NCI-H446 (cell line): ENCODE measurements around the gene MEGF6.

Experiments used
- DNase-seq, 2 experiments: peaks; one replicate each; lab custom pipeline; 2025; lab: John Stamatoyannopoulos, UW

MEGF6 gene

GRCh38 chr1:3540876-3541275, 70.4 kb downstream of the MEGF6 start:
- no peak for DNase-seq

DNA sequence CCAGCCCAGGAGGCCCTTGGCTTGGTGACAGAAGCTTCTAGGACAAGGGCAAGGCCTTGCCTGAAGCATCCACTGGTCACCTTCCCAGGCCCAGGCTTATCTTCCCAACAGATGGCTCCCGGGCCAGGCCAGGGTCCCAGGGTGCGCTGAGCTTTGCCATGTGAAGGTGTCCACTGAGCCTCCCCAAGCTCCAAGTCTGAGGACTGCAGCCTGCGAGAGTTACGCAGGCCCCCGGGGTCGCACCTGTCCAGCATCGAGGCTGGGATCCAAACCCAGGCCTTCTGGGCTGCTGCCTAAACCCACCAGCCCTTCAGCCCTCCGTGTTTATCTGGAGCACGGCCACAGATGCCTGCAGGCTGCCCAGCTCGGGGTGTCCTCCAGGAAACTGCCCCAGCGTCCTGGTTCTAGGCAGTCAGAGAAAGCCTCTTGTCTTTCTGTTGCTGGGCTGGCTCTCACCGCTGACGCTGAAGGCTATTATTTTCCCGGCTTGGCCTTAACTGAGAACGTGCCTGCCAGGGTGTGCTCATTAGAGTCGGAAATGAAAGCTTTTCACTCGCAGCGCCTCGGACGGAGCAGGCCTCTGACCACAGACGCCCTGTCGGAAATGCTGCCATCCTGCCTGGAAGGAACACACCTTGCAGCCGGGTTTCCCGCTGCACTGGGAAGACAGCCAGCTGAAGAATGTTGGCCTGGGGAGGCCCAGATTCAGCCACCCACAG, 71.4 kb downstream of the MEGF6 start:
- no peak for DNase-seq

GRCh38 chr1:3537359-3537758, 73.9 kb downstream of the MEGF6 start:
- no peak for DNase-seq

DNA sequence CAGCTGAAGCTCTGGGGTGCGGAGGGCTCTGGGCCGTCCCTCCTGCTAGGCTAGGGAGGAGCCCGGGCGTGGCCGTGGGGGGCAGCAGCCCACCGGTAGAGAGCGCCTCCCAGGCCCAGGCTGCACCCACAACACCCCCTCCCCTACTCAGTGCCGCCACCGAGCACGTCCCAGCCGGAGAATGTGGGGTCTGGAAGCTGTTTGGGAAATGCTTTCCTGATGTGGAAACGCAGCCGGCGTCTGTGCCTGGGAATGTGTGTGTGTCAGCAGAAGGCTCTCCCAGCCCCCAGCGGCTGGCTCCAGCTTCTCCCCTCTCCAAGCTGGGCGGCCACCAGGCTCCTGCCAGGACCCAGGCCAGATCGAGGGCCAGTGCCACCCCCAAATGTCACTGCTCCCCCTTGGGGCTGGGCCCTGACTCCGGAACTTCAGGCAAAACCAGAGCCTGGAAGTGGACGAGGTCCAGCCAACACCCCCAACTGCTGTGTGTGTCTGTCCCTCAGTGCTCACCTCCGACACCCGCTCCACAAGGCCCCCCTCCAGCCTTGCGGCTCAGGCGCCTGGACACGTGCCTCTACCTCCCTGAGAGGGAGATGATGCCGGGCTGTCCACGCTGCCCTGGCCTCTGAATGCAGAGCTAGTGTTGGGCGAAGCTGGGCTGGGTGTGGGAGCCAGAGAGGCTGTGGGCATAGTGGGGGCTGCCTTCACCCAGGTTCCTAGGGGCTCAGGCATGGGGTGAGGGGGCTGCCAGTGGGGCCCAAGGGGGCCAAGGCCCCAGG, 74.7 kb downstream of the MEGF6 start:
- no peak for DNase-seq

GRCh38 chr1:3535732-3536131, 75.6 kb downstream of the MEGF6 start:
- no peak for DNase-seq

DNA sequence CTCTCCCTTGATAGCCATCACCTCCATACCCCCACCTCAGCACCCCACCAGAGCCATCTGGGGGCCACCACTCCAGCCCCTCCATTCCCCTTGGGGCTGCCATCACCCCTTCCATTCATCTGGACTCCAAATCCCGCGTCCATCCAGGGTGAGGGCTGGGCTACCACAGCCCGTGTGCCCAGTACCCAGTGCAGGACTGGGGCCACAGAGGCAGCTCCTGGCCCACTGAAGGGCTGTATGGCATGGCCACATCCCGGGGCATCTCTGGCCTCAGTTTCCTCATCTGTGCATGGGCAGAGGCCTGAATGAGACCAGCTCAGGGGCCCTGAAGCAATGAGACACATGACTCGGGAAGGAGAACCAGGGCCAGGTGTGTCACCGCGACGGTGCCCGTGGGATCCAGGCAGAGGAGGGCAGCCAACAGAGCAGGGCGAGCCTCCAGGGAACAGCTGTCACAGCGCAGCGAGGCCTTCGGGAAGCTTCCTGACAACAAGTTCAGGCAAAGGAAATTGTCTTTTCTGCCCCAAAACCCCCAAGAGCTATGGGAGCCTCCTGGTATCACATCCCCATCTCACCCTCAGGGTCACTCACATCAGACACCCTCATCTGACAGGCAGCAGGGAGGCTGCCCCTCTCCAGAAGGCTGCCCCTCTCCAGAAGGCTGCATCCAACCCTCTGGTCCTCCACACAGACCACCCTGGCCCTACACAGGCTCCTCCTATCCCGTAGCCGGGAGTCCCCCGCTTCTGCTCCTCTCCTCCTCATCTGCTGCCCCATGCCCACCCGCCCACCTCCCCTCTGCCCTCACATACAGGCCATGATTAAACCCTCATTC, 76.3 kb downstream of the MEGF6 start:
- no peak for DNase-seq

- DNase-seq, result no peak
These were observed 78.0 kb downstream of the MEGF6 start for GRCh38 chr1:3533067-3534048.

- no peak for DNase-seq
These were observed 79.4 kb downstream of the MEGF6 start for GRCh38 chr1:3531928-3532327.

- peak in 1 of 2 experiments; percentile 38 for DNase-seq
These were observed 80.1 kb downstream of the MEGF6 start for GRCh38 chr1:3530926-3531818.

DNA sequence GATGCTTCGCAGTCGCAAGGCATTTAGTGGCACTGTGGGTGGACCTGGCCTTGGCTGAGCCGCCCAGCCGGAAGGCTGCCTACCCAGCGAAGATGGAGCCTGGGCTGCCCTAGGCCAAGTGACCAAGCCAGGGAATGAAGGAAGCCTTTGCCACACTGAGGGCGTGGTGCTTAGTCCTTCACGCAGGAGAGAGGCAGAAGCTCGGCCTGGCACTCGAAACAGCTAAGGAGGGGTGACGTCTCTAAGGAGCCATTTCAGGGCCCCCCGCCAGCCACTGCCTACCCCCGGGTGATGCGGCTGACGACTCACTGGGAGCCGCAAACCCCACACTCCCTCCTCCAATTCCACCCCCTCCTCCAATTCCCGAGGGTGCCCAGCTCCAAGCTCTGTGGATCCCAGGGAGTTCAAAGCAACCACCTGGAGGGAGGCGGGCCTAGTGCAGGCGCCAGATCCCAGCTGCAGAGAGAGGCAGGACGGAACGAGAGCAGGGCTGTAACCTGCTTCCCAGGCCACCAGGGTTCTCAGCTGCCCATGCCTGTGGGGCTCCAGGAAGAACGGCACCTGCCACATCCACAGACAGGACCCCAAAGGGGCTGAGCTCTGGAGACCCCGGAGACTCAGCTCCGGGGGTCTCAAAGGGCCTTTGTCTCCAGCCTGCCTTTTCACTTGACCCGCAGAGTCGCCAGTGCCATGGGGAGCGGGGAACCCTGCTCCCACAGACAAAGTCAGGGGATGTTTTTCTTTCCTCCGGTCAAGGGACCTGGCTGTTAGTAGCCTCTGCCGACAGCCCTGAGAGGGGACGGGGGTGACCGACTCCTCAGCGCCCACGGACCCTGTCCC, 81.0 kb downstream of the MEGF6 start:
- no peak for DNase-seq

- DNase-seq, result peak; percentile 10 to 48
These were observed 82.1 kb downstream of the MEGF6 start for GRCh38 chr1:3529099-3529729.

- DNase-seq, result no peak
These were observed 83.5 kb downstream of the MEGF6 start for GRCh38 chr1:3527774-3528173.

GRCh38 chr1:3525551-3526482, 85.5 kb downstream of the MEGF6 start:
- DNase-seq, result no peak

- DNase-seq, result peak in 1 of 2 experiments; percentile 14
These were observed 86.6 kb downstream of the MEGF6 start for GRCh38 chr1:3524556-3525203.

GRCh38 chr1:3523980-3524379, 87.3 kb downstream of the MEGF6 start:
- no peak for DNase-seq

DNA sequence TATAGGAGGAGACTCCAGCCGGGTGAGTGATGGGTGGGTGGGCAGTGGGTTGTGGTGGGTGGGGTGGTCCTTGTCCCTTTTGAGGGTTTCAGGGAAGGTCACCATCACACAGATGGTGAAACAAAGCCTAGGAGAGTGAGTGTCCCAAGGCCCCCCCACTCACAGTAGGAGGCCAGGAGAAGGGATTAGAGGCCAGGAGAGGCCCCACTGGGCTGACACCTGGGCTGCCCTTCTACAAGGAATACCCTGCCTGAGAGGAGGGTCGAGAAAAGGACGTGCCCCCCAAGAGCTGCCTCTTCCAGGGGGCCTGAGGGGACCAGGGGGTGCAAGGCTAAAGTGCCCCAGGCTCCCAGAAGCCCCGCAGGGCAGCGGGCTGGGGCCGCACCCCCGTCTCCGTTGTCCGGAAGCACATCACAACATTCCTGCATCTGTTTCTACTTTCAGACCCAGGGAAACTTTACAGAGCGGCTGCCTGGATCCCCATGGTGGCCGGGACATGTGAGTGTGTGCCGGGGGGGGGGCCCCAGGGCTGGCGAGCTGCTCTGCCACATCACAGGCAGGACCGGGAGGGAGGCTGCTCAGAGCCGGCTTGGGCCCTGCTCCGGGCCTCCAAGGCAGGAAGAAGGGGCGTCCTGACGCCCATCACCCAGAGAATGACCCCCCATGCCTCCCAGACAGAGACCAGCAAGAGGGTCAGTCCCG, 88.6 kb downstream of the MEGF6 start:
- no peak for DNase-seq

GRCh38 chr1:3522112-3522511, 89.2 kb downstream of the MEGF6 start:
- DNase-seq, result no peak
